GM12878 (cell line): Measurements from ENCODE around the gene CALD1. TPM values are rescaled to one million over a fixed set of nuclear protein-coding genes. Genes with fewer than 3 reads are reported as not detected.

Source experiments
- ATAC-seq: fragments of 200-7000 bp; cut with Tn5 transposase; 3 replicates; pipeline ENCODE4 v1.9.1; 2020; ENCODE audit warnings: mild to moderate bottlenecking, moderate library complexity
- BruUV-seq: library from RNA; stranded (reverse); fragments of 400-500 nt; replicated peaks from 2 replicates; lab custom pipeline; 2021; lab: Mats Ljungman, UMichigan
- CTCF ChIA-PET: fragments of 300-600 bp; sonication (Branson Sonifier 250); formaldehyde crosslinking; extraction: SDS; loops from one replicate; lab custom pipeline; 2021; ENCODE audit warnings: inconsistent platforms; lab: Yijun Ruan, JAX
- POLR2A ChIA-PET: fragments of 350-600 bp; formaldehyde crosslinking; extraction: SDS; loops from one replicate; lab custom pipeline; 2021; ENCODE audit warnings: inconsistent platforms; lab: Charles Lee
- RAD21 ChIA-PET: fragments of 300-600 bp; sonication (Branson Sonifier 250); formaldehyde crosslinking; loops from one replicate; lab custom pipeline; 2023; ENCODE audit warnings: antibody characterized with exemption; ENCODE audit not compliant: unreplicated experiment; lab: Charles Lee
- SMC1A ChIA-PET: fragments of 300-600 bp; sonication (Branson Sonifier 250); formaldehyde crosslinking; loops from one replicate; lab custom pipeline; 2023; ENCODE audit not compliant: unreplicated experiment, uncharacterized antibody; lab: Charles Lee
- DNase-seq: peaks from one replicate; pipeline ENCODE4 v3.0.0-alpha.2; 2011; ENCODE audit warnings: low read depth, low spot score
- FAIRE-seq: peaks from 3 replicates; lab custom pipeline; 2011; peaks lifted over from hg19 to GRCh38; lab: Jason Lieb, UNC
- H2AFZ ChIP-seq: 2 replicates; pipeline ENCODE4 v1.6.0; 2011; ENCODE audit warnings: low read depth, low read length, control low read depth; ENCODE audit not compliant: control insufficient read depth
- H3K27ac ChIP-seq: 2 replicates; pipeline ENCODE4 v1.5.1; 2011; ENCODE audit warnings: control low read depth; ENCODE audit not compliant: control insufficient read depth, insufficient read depth
- H3K27me3 ChIP-seq, 2 experiments: replicated peaks in 1 of 2; 2 replicates each; pipeline versions ENCODE4 v1.6.0 to v1.6.1; 2011; ENCODE audit warnings: low read length in 1 of 2; ENCODE audit not compliant: control insufficient read depth in 2 of 2, insufficient read depth in 2 of 2
- H3K36me3 ChIP-seq, 2 experiments: 2 replicates each; pipeline ENCODE4 v1.5.1; 2011; ENCODE audit warnings: low read length in 1 of 2; ENCODE audit not compliant: control insufficient read depth in 2 of 2, insufficient read depth in 2 of 2
- H3K4me1 ChIP-seq: 2 replicates; pipeline ENCODE4 v1.6.1; 2011; ENCODE audit warnings: mild to moderate bottlenecking, low read length, moderate library complexity, mixed read lengths; ENCODE audit not compliant: control insufficient read depth, insufficient read depth
- H3K4me2 ChIP-seq: 2 replicates; pipeline ENCODE4 v1.6.0; 2011; ENCODE audit warnings: control low read depth; ENCODE audit not compliant: control insufficient read depth, insufficient read depth
- H3K4me3 ChIP-seq: fragments of 200-600 bp; sonication (generic); 2 replicates; pipeline ENCODE4 v1.5.1; 2016
- H3K79me2 ChIP-seq: 2 replicates; pipeline ENCODE4 v1.6.0; 2011; ENCODE audit warnings: low read length; ENCODE audit not compliant: control insufficient read depth, insufficient read depth
- H3K9ac ChIP-seq: 2 replicates; pipeline ENCODE4 v1.8.0; 2011; ENCODE audit warnings: low read length, control low read depth, mixed read lengths; ENCODE audit not compliant: control insufficient read depth, insufficient read depth
- H3K9me3 ChIP-seq: replicated peaks from 3 replicates; pipeline ENCODE4 v1.5.1; 2011; ENCODE audit warnings: mild to moderate bottlenecking, low read length; ENCODE audit not compliant: control insufficient read depth, insufficient read depth
- H4K20me1 ChIP-seq: 2 replicates; pipeline ENCODE4 v1.6.0; 2011; ENCODE audit not compliant: control insufficient read depth, insufficient read depth
- E2F8 ChIP-seq: fragments of 450-650 bp; IDR thresholded peaks from 2 replicates; pipeline ENCODE4 v1.6.1; 2018; ENCODE audit warnings: mild to moderate bottlenecking, low read depth, moderate library complexity; ENCODE audit not compliant: partially characterized antibody
- POU2F2 ChIP-seq: IDR thresholded peaks from 3 replicates; pipeline ENCODE4 v1.6.1; 2011; ENCODE audit warnings: low read depth, mild to moderate bottlenecking, low read length, borderline replicate concordance
- RCOR1 ChIP-seq: conservative IDR thresholded peaks from 2 replicates; pipeline ENCODE4 v1.6.1; 2012; ENCODE audit warnings: low read depth, low read length, improper control_type of control experiment
- ZNF207 ChIP-seq: fragments of 450-650 bp; IDR thresholded peaks from 2 replicates; pipeline ENCODE4 v1.6.1; 2014; ENCODE audit warnings: antibody characterized with exemption, mild to moderate bottlenecking, borderline replicate concordance
- ZSCAN29 ChIP-seq: fragments of 450-650 bp; IDR thresholded peaks from 2 replicates; pipeline ENCODE4 v1.6.1; 2017; ENCODE audit warnings: mild to moderate bottlenecking, moderate library complexity
- WGBS: methylation state at CpG from one replicate; pipeline ENCODE4 v1.1.6; 2016; ENCODE audit warnings: low lambda C conversion rate; ENCODE audit not compliant: insufficient replicate concordance, insufficient coverage; ENCODE audit errors: missing lambda C conversion rate; 5-methylcytosine and 5-hydroxymethylcytosine counted together
- in situ Hi-C: fragments of 300-500 bp; cut with MboI; formaldehyde crosslinking; loops from 9 replicates; pipeline ENCODE4 v1.14.3; 2018; ENCODE audit warnings: mixed read lengths
- intact Hi-C: fragments of 100-400 bp; cut with micrococcal nuclease; formaldehyde crosslinking; loops from one replicate; pipeline ENCODE4 v1.14.2; 2022; ENCODE audit not compliant: unreplicated experiment
- polyA plus RNA-seq, 11 experiments: library from polyadenylated mRNA; depleted of rRNA in 4 of 11; unstranded in 6 of 11; stranded (reverse) in 5 of 11; fragments of >200 nt; fragmentation: Nextera tagmentation in 4 of 11; fragmentation: Illumina TruSeq in 1 of 11; extraction: Ambion mirVana in 4 of 11; extraction: Trizol in 1 of 11; gene quantifications; 1 replicate in 1 of 11; 2 replicates in 10 of 11; pipeline versions ENCODE4 v1.2.1 to v1.2.3, GENCODE V29; 2011 to 2016; ENCODE audit warnings: inconsistent platforms in 2 of 11, missing spikeins in 2 of 11, low read depth in 1 of 11
- total RNA-seq, 4 experiments: library from RNA; depleted of rRNA in 3 of 4; stranded (reverse); fragments of >200 nt in 3 of 4; fragmentation: Illumina TruSeq in 1 of 4; extraction: Trizol in 1 of 4; gene quantifications; 2 replicates each; pipeline versions ENCODE4 v1.2.1 to v1.2.3, GENCODE V29; 2013 to 2021

CALD1 gene
- total and polyA plus RNA-seq, 10 of the 15 experiments (the other 5 are each of a cell fraction or from before 2014, with no cell fraction given): 0.03 to 1.3 (median 0.22) TPM

- ChIA-PET RAD21 (interaction anchor here (0.8 kb wide), 1 partner anchor 195 kb away, joined by 3 read pairs; no protein-coding TSS in a partner anchor), CTCF (interaction anchor here (0.6 to 1.7 kb wide), 4 partner anchors 48 to 315 kb away, joined by 3 to 6 read pairs (median 4); no protein-coding TSS in a partner anchor), POLR2A (interaction anchor here (0.6 kb wide), 1 partner anchor 68 kb away, joined by 3 read pairs; no protein-coding TSS in a partner anchor), SMC1A (interaction anchor here (0.6 to 1.9 kb wide), 3 partner anchors 223 to 314 kb away, joined by 3 to 6 read pairs (median 3); no protein-coding TSS in a partner anchor)
- in situ Hi-C loops: loop anchor here (5.0 kb wide), 1 partner anchor 315 kb away; no protein-coding TSS in a partner anchor
- intact Hi-C loops: loop anchor here (10.0 kb wide), 2 partner anchors 193 to 433 kb away; no protein-coding TSS in a partner anchor
- DNase-seq: no peak
- no TSS peak for BruUV-seq
- Histone ChIP-seq H3K9me3 (no peaks in the 10 kb centered on the region), H2AFZ (no peak overlapping the region), H3K9ac (no peak overlapping the region), H3K36me3 (no peaks in the 10 kb centered on the region), H3K27ac (no peak overlapping the region), H3K4me3 (no peak overlapping the region), H3K4me2 (no peak overlapping the region), H3K4me1 (no peaks in the 10 kb centered on the region), H4K20me1 (no peaks in the 10 kb centered on the region), H3K27me3 (no peaks in the 10 kb centered on the region), H3K79me2 (no peaks in the 10 kb centered on the region)
- 87% methylated on average over 17 of the region's 17 CpGs for WGBS
- no peak for FAIRE-seq
- TF ChIP-seq E2F8 (no peak), ZNF207 (no peak), ZSCAN29 (no peak), POU2F2 (no peak), RCOR1 (no peak)
- ATAC-seq: no peak
Measured at GRCh38 chr7:134947329-134947728, 167.9 kb downstream of the CALD1 start.
